Panc1 (cell line): ENCODE results near the gene SMYD5. TPM values are rescaled to one million over a fixed set of nuclear protein-coding genes. Genes with fewer than 3 reads are reported as not detected.

Experiments
- ATAC-seq: fragments of 200-7000 bp; cut with Tn5 transposase; 2 replicates; pipeline ENCODE4 v1.9.1; 2020; ENCODE audit warnings: mild to moderate bottlenecking, moderate library complexity
- BruUV-seq: library from RNA; stranded (reverse); fragments of 400-500 nt; replicated peaks from 2 replicates; lab custom pipeline; 2021; lab: Mats Ljungman, UMichigan
- CTCF ChIA-PET: fragments of 300-600 bp; sonication (Branson Sonifier 250); formaldehyde crosslinking; loops from one replicate; lab custom pipeline; 2022; ENCODE audit warnings: antibody characterized with exemption; lab: Charles Lee
- POLR2A ChIA-PET: fragments of 300-600 bp; sonication (Branson Sonifier 250); formaldehyde crosslinking; loops from one replicate; lab custom pipeline; 2022; ENCODE audit warnings: antibody characterized with exemption; lab: Charles Lee
- DNase-seq: peaks from one replicate; pipeline ENCODE4 v3.0.0-alpha.2; 2010; ENCODE audit warnings: low read depth, low spot score
- H3K27ac ChIP-seq: 2 replicates; pipeline ENCODE4 v1.5.1; 2011; ENCODE audit warnings: mild to moderate bottlenecking, low read length, inconsistent platforms
- H3K27me3 ChIP-seq: fragments of 200-500 bp; sonication (Bioruptor generic); 2 replicates; pipeline ENCODE4 v1.6.0; 2014; ENCODE audit warnings: low read length, inconsistent platforms; ENCODE audit not compliant: control insufficient read depth, insufficient read depth
- H3K36me3 ChIP-seq: fragments of 200-500 bp; sonication (Bioruptor generic); 2 replicates; pipeline ENCODE4 v1.5.1; 2014; ENCODE audit warnings: inconsistent platforms, mild to moderate bottlenecking, low read length, moderate library complexity; ENCODE audit not compliant: control insufficient read depth, insufficient read depth
- H3K4me1 ChIP-seq: 2 replicates; pipeline ENCODE4 v1.5.1; 2011; ENCODE audit warnings: inconsistent platforms, mild to moderate bottlenecking, low read length, moderate library complexity; ENCODE audit not compliant: control insufficient read depth, insufficient read depth
- H3K4me3 ChIP-seq, 2 experiments: 2 replicates each; pipeline ENCODE4 v1.5.1; 2011 to 2012; ENCODE audit warnings: low read depth in 2 of 2, low read length in 2 of 2, mild to moderate bottlenecking in 2 of 2, inconsistent platforms in 1 of 2, moderate library complexity in 1 of 2
- H3K9me3 ChIP-seq: fragments of 200-500 bp; sonication (Bioruptor generic); 2 replicates; pipeline ENCODE4 v1.5.1; 2014; ENCODE audit warnings: low read depth, mild to moderate bottlenecking, inconsistent platforms, low read length, moderate library complexity; ENCODE audit not compliant: control insufficient read depth, insufficient read depth
- CTCF ChIP-seq: fragments of 450-650 bp; IDR thresholded peaks from 2 replicates; pipeline ENCODE4 v1.5.1; 2017; ENCODE audit warnings: mild to moderate bottlenecking
- POLR2AphosphoS5 ChIP-seq: IDR thresholded peaks from 2 replicates; pipeline ENCODE4 v1.6.1; 2012; ENCODE audit warnings: mild to moderate bottlenecking, low read depth, low read length, moderate library complexity
- REST ChIP-seq, 2 experiments: IDR thresholded peaks; 2 replicates each; pipeline ENCODE4 v1.6.1; 2011 to 2012; ENCODE audit warnings: low read depth in 2 of 2, control low read depth in 1 of 2, low read length in 1 of 2, mild to moderate bottlenecking in 1 of 2, moderate library complexity in 1 of 2; ENCODE audit not compliant: insufficient read depth in 1 of 2
- SIN3A ChIP-seq: IDR thresholded peaks from 2 replicates; pipeline ENCODE4 v1.6.1; 2012; ENCODE audit warnings: low read depth, mild to moderate bottlenecking, low read length, moderate library complexity, borderline replicate concordance; ENCODE audit not compliant: insufficient read depth
- TCF7L2 ChIP-seq: IDR thresholded peaks from 2 replicates; pipeline ENCODE4 v1.6.1; 2011; ENCODE audit warnings: mild to moderate bottlenecking, low read depth, low read length, inconsistent platforms
- in situ Hi-C: cut with HindIII; loops from 2 replicates; pipeline ENCODE4 v1.10.0; 2016; ENCODE audit warnings: low sequenced_read_pairs, low pct_unique_long_range_greater_than_20kb
- intact Hi-C: fragments of 100-400 bp; cut with micrococcal nuclease; formaldehyde crosslinking; loops from one replicate; pipeline ENCODE4 v1.10.0; 2022; ENCODE audit not compliant: unreplicated experiment
- total RNA-seq: library from RNA; stranded (reverse); gene quantifications from one replicate; pipeline ENCODE4 v1.2.1, GENCODE V29; 2021; ENCODE audit not compliant: unreplicated experiment

The SMYD5 gene
- total RNA-seq, 1 experiment from 2014 or later = 37.6 TPM

- H3K27ac ChIP-seq = peak within 1 kb of the TSS; percentile 97
- no peaks in the 10 kb centered on the region for H3K9me3 ChIP-seq
- peaks cover 10% of the 10 kb centered on the region; the same call in 1 of the 2 replicates for H3K36me3 ChIP-seq
- peak; percentile 13; the same call in 1 of the 2 replicates for TF ChIP-seq POLR2AphosphoS5
- TF ChIP-seq SIN3A = no peak; the same call in 1 of the 2 replicates
- no peak for TF ChIP-seq TCF7L2
- no peak for TF ChIP-seq REST (IDR thresholded peaks at IDR 0.05; ENCODE audit: insufficient read depth in 1 of 2, low read depth in 2 of 2, low read length in 1 of 2)
- no peak for TF ChIP-seq CTCF
- peaks cover 27% of the 10 kb centered on the region for H3K4me1 ChIP-seq
- H3K27me3 ChIP-seq = no peaks in the 10 kb centered on the region
- in situ Hi-C loops (loop anchor here (10.0 kb wide), 1 partner anchor 61 kb away; the partner anchor contains the start of gene EGR4), intact Hi-C loops (no loop called here)
- peak within 1 kb of the TSS; percentile 72 to 88 for H3K4me3 ChIP-seq
- peak; percentile 94 for ATAC-seq
- ChIA-PET POLR2A (interaction anchor here (0.7 to 1.1 kb wide), 4 partner anchors 20 to 119 kb away, joined by 4 to 10 read pairs (median 4); no protein-coding TSS in a partner anchor), CTCF (interaction anchor here (0.6 to 1.9 kb wide), 2 partner anchors 20 to 70 kb away, joined by 8 to 14 read pairs; no protein-coding TSS in a partner anchor)
- peak; percentile 98 for DNase-seq
- BruUV-seq = no TSS peak
Measured at GRCh38 chr2:73233154-73233931, 19.3 kb downstream of the SMYD5 start, which contains the start of gene PRADC1. Gene PRADC1, minus strand, starts transcription at chr2:73233239. Its CDS starts 79 bp downstream, at chr2:73233160.

- POLR2A ChIA-PET = interaction anchor here (0.7 kb wide), 1 partner anchor 21 kb away, joined by 4 read pairs; no protein-coding TSS in a partner anchor
- peaks cover 13% of the 10 kb centered on the region for H3K36me3 ChIP-seq
- in situ Hi-C loops (loop anchor here (10.0 kb wide), 1 partner anchor 61 kb away; the partner anchor contains the start of gene EGR4), intact Hi-C loops (no loop called here)
- DNase-seq (peak; percentile 55), ATAC-seq (peak; percentile 81)
- H3K4me1 ChIP-seq = peaks cover 29% of the 10 kb centered on the region
- CTCF ChIA-PET = no interaction called here
- no peaks in the 10 kb centered on the region for H3K27me3 ChIP-seq
- BruUV-seq = TSS peak; percentile 87
- peak within 1 kb of the TSS; percentile 72 to 88 for H3K4me3 ChIP-seq
- peak within 1 kb of the TSS; percentile 97 for H3K27ac ChIP-seq
- TF ChIP-seq SIN3A = peak; percentile 90; the same call in 1 of the 2 replicates
- TF ChIP-seq POLR2AphosphoS5 = peak; percentile 96
- no peak for TF ChIP-seq TCF7L2
- no peaks in the 10 kb centered on the region for H3K9me3 ChIP-seq
Measured at GRCh38 chr2:73233932-73234832, 20.1 kb downstream of the SMYD5 start, which contains the start of gene CCT7. Gene CCT7, plus strand, starts transcription at chr2:73234308. Its CDS starts 71 bp downstream, at chr2:73234379.
